GM12872 (cell line): Measurements from ENCODE around the gene KRTAP24-1.

ENCODE experiments used
- CTCF ChIP-seq: IDR thresholded peaks from 3 replicates; pipeline ENCODE4 v1.5.1; 2011; ENCODE audit warnings: low read depth, mild to moderate bottlenecking, low read length, moderate library complexity; ENCODE audit not compliant: insufficient read depth

The KRTAP24-1 gene

DNA sequence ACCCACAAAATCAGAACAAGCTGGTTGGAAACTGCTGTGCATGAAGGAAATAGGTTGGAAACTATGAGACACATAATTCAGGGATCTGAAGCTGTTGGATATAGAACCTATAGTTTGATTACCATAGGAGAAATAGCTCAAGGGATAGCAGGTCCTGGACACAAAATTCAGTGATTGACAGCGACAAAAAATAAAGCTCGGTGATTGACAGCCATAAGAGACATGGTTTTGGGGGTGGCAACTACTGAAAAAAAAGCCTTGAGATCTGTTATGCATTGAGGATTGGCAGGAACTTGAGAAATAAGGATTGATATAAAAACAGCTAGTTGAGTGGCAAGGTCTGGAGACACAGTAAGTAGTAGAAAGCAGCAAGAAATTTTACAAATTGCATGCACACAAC, 6.5 kb upstream of the KRTAP24-1 start, which contains the start of gene KRTAP25-1:
Gene KRTAP25-1, minus strand, starts transcription at position 300 of the 400 bp plus-strand sequence. Its CDS starts 24 bp downstream, at position 276.
- no peak for TF ChIP-seq CTCF

- no peak for TF ChIP-seq CTCF
Measured at GRCh38 chr21:30271611-30272010, 11.1 kb downstream of the KRTAP24-1 start.

DNA sequence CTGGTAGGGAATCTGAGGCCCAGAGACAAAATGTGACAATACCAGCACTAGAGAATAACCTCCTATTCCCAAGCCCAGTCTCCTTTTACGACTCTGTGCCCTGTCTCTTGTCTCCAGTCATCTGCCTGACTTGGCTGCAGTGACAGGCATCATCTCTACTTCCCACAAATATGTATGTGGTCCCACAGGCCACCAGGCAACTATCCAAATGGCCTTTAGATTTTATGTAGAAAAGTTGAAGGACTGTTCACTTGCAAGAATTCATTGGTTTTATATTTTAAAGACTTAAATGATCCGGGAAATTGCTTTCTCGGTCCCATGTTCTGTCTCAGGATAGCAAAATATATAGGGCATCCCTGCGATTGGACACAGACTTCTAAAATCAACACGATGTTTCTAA, 11.6 kb downstream of the KRTAP24-1 start:
- TF ChIP-seq CTCF: no peak

DNA sequence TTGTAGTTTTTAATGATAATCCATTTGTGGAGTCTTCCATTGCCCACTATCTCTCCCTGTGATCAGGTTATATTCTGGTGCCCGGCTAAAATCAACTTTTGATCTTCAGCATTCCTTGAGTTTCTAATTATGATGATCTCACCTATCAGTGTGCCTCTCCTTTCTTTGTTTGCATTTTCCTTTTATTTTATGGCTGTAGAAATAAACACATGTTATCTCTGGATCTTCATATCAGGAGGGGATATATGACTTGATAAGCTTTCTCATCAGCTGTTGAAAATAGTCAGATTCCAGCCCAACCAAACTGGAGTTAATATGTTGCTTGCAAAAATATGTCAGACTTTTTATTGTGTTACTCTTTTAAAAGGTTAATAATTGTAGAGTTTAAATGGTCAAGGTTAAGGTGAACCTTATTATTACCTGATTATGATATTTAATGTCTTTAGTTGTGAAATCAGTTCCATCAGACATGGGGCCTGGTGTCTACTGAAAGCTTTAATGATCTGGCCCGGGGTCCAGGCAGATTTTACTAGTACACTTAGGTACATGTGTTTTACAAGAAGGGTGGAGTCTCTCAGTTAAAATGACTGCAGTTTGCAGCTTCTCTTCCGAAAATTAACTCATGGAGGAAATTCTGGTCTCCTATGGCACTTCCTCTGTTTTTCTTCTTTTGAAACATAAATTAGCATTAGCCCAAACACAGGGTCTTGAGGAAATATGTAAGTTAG, 12.8 kb downstream of the KRTAP24-1 start:
- no peak for TF ChIP-seq CTCF

DNA sequence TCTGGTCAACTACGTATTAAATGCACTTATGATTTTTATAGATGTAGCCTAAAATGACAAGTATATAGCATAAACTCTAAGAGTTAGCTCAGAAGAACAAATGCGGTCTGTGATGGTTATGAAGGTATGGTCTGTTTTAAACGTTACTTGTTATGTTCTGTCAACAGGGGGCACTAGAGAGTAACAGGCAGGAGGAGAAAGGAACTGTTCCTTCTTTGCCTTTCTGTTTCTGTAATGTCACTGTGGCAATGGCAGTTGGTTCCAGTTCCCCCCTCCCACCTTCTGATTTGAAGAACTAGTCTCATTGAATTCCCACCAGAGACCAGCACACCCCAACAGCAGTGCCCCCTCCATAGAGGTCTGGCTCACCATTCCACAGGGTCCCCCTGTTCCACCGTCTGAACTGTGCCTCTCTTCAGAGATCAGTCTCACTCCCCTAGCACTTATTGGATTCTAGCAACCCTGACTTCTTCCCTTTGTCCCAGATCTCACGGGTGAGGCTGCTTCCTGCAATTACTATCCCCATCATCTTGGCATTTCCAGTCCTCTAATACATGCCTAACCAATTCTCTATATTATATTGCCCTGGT, 14.0 kb downstream of the KRTAP24-1 start:
- peak; percentile 23; the same call in 1 of the 3 replicates for TF ChIP-seq CTCF

GRCh38 chr21:30257773-30258172, 25.0 kb downstream of the KRTAP24-1 start:
- TF ChIP-seq CTCF: no peak

- TF ChIP-seq CTCF: no peak
Measured at GRCh38 chr21:30256100-30256499, 26.6 kb downstream of the KRTAP24-1 start.
